ENCODE data around the gene RBM23. TPM values are rescaled to one million over a fixed set of nuclear protein-coding genes. Genes with fewer than 3 reads are reported as not detected.

Gene RBM23
- total and polyA plus RNA-seq, 3 donors from 2014 or later, result 73.7 to 115 (median 93.3) TPM

DNA sequence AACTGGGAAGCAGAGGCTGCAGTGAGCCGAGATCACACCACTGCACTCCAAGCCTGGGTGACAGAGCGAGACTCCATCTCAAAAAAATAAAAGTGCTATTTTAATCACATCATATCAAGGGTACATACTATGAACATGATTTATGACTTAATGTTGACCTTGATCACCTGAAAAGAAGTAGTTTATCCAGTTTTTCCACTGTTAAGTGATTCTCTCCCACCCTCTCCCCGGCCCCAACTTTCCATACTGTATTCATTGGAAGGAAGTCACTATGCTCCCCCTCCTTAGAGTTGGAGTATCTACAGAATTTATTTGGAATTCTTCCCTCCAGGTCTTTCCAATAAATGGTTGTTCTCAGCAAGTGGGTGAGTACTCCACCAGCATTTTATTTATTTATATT, 13.2 kb upstream of the RBM23 start:
- Histone ChIP-seq H3K36me3 (ENCODE audit: low read depth, missing control alignments) (no peaks in the 10 kb centered on the region), H3K27ac (no peak overlapping the region), H3K27me3 (no peaks in the 10 kb centered on the region), H3K4me1 (peaks cover 12% of the 10 kb centered on the region), H3K4me3 (no peak overlapping the region), H3K9me3 (no peaks in the 10 kb centered on the region)
- WGBS, 2 donors, result 96 to 98% methylated on average over 3 of the region's 3 CpGs
- DNase-seq, result no peak
- TF ChIP-seq POLR2A (IDR thresholded peaks at IDR 0.05), result no peak
- TF ChIP-seq, protein P1, sequence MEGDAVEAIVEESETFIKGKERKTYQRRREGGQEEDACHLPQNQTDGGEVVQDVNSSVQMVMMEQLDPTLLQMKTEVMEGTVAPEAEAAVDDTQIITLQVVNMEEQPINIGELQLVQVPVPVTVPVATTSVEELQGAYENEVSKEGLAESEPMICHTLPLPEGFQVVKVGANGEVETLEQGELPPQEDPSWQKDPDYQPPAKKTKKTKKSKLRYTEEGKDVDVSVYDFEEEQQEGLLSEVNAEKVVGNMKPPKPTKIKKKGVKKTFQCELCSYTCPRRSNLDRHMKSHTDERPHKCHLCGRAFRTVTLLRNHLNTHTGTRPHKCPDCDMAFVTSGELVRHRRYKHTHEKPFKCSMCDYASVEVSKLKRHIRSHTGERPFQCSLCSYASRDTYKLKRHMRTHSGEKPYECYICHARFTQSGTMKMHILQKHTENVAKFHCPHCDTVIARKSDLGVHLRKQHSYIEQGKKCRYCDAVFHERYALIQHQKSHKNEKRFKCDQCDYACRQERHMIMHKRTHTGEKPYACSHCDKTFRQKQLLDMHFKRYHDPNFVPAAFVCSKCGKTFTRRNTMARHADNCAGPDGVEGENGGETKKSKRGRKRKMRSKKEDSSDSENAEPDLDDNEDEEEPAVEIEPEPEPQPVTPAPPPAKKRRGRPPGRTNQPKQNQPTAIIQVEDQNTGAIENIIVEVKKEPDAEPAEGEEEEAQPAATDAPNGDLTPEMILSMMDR (IDR thresholded peaks at IDR 0.05), result no peak
- intact Hi-C loops (cut with DNase I; ENCODE audit: low total_unique reads), result no loop called here

DNA sequence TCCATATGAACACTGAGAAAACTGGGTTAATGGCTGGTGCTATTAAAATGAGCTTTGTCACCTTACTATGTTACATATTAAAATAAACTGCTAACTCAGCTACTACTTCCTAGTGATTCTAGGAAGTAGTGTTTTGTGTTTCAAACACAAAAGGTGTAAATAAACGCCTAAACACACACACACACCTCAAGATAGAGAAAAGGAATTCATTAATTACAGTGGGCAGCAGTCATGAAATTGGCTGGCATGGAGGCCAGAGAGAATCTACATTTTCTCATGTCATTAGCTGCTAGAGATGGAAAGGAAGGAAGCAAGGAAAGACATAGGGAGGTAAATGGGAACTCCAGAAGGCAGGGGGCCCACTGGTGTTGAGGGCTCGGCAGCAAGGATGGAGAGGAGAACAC, 11.0 kb upstream of the RBM23 start:
- intact Hi-C loops (cut with DNase I; ENCODE audit: low total_unique reads), result no loop called here
- DNase-seq, result no peak
- H3K4me1 ChIP-seq, result peaks cover 12% of the 10 kb centered on the region
- H3K27ac ChIP-seq, result peak overlapping the region; percentile 80 to 86
- TF ChIP-seq POLR2A (IDR thresholded peaks at IDR 0.05), result no peak
- TF ChIP-seq, protein P1 (IDR thresholded peaks at IDR 0.05), result no peak
- peak overlapping the region; percentile 85 to 95 for H3K4me3 ChIP-seq
- no peaks in the 10 kb centered on the region for H3K36me3 ChIP-seq (ENCODE audit: low read depth, missing control alignments)
- 0 to 3% methylated on average over 2 of the region's 2 CpGs for WGBS, 2 donors
- no peaks in the 10 kb centered on the region for H3K27me3 ChIP-seq
- H3K9me3 ChIP-seq, result no peaks in the 10 kb centered on the region

DNA sequence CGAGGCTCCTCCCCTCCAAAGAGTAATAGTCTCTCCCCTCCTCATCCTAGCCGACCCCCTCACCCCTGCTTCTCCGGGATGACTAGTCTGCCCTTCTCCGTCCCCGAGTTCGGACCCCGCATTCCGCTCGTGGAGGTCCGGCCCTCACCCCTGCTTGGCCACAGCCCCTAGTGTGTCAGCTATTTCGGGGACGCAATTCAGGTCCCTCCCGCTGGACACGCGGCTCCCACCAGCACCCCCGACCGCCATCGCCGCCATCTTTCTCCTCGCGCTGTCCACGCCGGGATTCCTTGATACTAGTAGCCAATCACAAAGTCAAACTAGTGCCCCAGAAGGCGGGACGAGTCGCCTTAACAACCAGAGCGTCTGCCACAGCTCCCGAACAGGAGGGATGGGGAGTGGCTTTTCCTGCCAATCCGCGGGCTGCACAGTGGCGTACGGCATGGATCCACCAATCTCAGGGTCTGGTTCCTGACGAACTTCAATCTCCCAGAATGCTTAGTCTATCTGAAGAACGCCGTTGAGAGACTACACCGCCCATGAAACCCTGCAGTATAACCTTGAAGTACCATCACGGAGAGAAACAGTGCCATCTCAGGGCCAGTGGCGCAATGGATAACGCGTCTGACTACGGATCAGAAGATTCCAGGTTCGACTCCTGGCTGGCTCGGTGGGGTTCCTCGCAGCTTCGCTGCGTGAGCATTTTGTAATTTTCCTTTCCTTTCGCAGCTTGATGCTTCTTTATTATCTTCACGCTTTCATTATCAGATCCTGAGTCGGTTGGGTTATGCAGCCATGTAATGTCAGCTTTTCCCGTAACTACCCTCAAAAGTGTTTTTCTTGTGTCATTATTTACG, 10.4 kb upstream of the RBM23 start, which contains the start of gene PRMT5:
Gene PRMT5 (minus strand): TSS at position 273 of the 857 bp plus-strand sequence. CDS start 15 bp downstream, at position 258.
- intact Hi-C loops (cut with DNase I; ENCODE audit: low total_unique reads), result no loop called here
- peak; percentile 24 for TF ChIP-seq POLR2A (IDR thresholded peaks at IDR 0.05)
- TF ChIP-seq, protein P1 (IDR thresholded peaks at IDR 0.05), result peak in 1 of 3 experiments; percentile 15
- peaks cover 12% of the 10 kb centered on the region for H3K4me1 ChIP-seq
- H3K36me3 ChIP-seq (ENCODE audit: low read depth, missing control alignments), result no peaks in the 10 kb centered on the region
- peak; percentile 100 for DNase-seq
- H3K4me3 ChIP-seq, result peak within 1 kb of the TSS; percentile 85 to 95
- peak within 1 kb of the TSS; percentile 80 to 92 for H3K27ac ChIP-seq
- 0% methylated on average over 47 to 51 of the region's 51 CpGs for WGBS, 2 donors
- H3K9me3 ChIP-seq, result no peaks in the 10 kb centered on the region
- no peaks in the 10 kb centered on the region for H3K27me3 ChIP-seq

DNA sequence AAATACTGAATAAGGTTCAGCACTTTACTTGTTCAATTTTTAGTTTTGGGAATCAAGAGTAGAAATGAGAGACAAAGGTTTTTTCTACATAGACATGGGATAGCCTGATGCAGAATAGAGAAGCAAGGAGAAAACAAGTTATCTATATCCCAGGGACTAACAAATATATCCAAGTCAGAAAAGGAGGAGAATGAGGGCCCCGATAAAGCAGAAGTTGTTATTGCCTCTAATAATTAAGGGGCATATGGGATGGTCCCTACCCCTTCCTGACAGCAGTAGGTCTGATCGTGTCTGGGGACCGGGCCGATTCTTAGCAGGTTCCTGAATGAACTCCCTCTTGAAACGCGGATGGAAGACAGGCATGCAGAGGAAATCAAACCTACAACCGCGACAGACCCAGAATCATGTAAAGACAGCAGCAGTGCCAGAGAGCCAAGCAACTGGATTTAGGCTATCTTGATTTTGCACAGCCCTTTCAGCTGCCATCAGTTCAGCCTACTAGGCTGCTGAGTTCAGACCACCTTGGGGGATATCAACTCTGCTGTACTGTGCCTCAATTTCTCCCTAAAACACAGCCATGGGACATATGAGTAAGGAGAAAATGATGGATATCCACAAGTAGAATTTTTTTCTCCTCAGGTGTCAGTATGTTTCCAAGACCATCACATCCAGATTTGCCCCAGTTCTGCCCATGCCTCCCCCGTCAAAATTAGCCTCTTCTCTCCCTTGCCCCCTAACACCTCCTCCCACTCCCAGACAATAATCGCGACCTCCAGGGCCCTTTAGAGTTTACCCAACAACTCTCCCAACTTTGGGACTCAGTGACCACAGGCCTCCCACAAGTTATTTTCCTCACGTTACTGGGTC, 9.5 kb upstream of the RBM23 start:
- DNase-seq, result no peak
- Histone ChIP-seq H3K9me3 (no peaks in the 10 kb centered on the region), H3K36me3 (ENCODE audit: low read depth, missing control alignments) (no peaks in the 10 kb centered on the region), H3K27me3 (no peaks in the 10 kb centered on the region), H3K4me1 (peaks cover 12% of the 10 kb centered on the region), H3K4me3 (peak overlapping the region; percentile 85 to 95), H3K27ac (peak overlapping the region; percentile 80 to 92)
- 9 to 11% methylated on average over 12 of the region's 12 CpGs for WGBS, 2 donors
- intact Hi-C loops (cut with DNase I; ENCODE audit: low total_unique reads), result no loop called here
- TF ChIP-seq POLR2A (IDR thresholded peaks at IDR 0.05), result no peak
- TF ChIP-seq, protein P1 (IDR thresholded peaks at IDR 0.05), result no peak

Measured in testis (tissue), 3 donors.